Gastrocnemius medialis (tissue), 4 donors: Measurements from ENCODE around the gene AFP.
"Not testable (repeated sequence)": the region's sequence is repeated elsewhere in the genome, so short reads cannot be mapped to it uniquely, and the experiment has no call there.

Experiments used
- POLR2A ChIP-seq, 2 donors: fragments of 450-650 bp; IDR thresholded peaks; one replicate each; pipeline ENCODE4 v1.6.1; 2017; ENCODE audit warnings: antibody characterized with exemption in 2 of 2, mild to moderate bottlenecking in 2 of 2, moderate library complexity in 2 of 2
- TF ChIP-seq, protein P1 (sequence below), 5 experiments: fragments of 450-650 bp in 3 of 5; fragments of 200-600 bp in 2 of 5; sonication (generic) in 2 of 5; IDR thresholded peaks in 4 of 5; conservative IDR thresholded peaks in 1 of 5; 1 replicate in 4 of 5; 2 replicates in 1 of 5; pipeline ENCODE4 v1.5.1; 2016 to 2019; ENCODE audit warnings: antibody characterized with exemption in 5 of 5, mild to moderate bottlenecking in 3 of 5, moderate library complexity in 3 of 5

GRCh38 chr4:73389663-73390062 is 46.4 kb upstream of the AFP start:
- TF ChIP-seq, protein P1, sequence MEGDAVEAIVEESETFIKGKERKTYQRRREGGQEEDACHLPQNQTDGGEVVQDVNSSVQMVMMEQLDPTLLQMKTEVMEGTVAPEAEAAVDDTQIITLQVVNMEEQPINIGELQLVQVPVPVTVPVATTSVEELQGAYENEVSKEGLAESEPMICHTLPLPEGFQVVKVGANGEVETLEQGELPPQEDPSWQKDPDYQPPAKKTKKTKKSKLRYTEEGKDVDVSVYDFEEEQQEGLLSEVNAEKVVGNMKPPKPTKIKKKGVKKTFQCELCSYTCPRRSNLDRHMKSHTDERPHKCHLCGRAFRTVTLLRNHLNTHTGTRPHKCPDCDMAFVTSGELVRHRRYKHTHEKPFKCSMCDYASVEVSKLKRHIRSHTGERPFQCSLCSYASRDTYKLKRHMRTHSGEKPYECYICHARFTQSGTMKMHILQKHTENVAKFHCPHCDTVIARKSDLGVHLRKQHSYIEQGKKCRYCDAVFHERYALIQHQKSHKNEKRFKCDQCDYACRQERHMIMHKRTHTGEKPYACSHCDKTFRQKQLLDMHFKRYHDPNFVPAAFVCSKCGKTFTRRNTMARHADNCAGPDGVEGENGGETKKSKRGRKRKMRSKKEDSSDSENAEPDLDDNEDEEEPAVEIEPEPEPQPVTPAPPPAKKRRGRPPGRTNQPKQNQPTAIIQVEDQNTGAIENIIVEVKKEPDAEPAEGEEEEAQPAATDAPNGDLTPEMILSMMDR (IDR thresholded peaks at IDR 0.05 in 4 of 5, conservative IDR thresholded peaks at IDR 0.05 in 1 of 5), result not testable (repeated sequence)
- not testable (repeated sequence) for TF ChIP-seq POLR2A (IDR thresholded peaks at IDR 0.05)
